ENCODE data around the gene PBLD. TPM values are rescaled to one million over a fixed set of nuclear protein-coding genes. Genes with fewer than 3 reads are reported as not detected.

PBLD gene
- total and polyA plus RNA-seq, 9 of the 15 experiments (the other 6 are each of a cell fraction or from before 2014, with no cell fraction given) = 1.2 to 4.3 (median 2.5) TPM

GRCh38 chr10:68331455-68332258, 1.1 kb downstream of the PBLD start, which contains the start of gene HNRNPH3 (continued):
- no peak for TF ChIP-seq PCBP2 (IDR thresholded peaks at IDR 0.05; ENCODE audit: low read depth, low read length, poor library complexity, severe bottlenecking)
- TF ChIP-seq RBM14 (IDR thresholded peaks at IDR 0.05; ENCODE audit: borderline replicate concordance, insufficient read depth, low read depth, low read length) = no peak
- no peak for TF ChIP-seq ETV5 (CRISPR knock-in tag; IDR thresholded peaks at IDR 0.05; ENCODE audit: low read depth)
- 0 out of 2 replicates have a peak, but pooled peaks have one; percentile 5 for TF ChIP-seq MIER1 (IDR thresholded peaks at IDR 0.05; ENCODE audit: low read depth)
- TF ChIP-seq ZNF436 (CRISPR knock-in tag; IDR thresholded peaks at IDR 0.05) = peak; percentile 35; the same call in 1 of the 2 replicates
- TF ChIP-seq SLC30A9 (CRISPR knock-in tag; IDR thresholded peaks at IDR 0.05) = no peak
- TF ChIP-seq ZNF324 (CRISPR knock-in tag; IDR thresholded peaks at IDR 0.05) = peak; percentile 51; the same call in 1 of the 2 replicates
- TF ChIP-seq ZNF717 (CRISPR knock-in tag; IDR thresholded peaks at IDR 0.05) = no peak
- peak; percentile 93 for TF ChIP-seq FIP1L1 (IDR thresholded peaks at IDR 0.05; ENCODE audit: low read depth, low read length, poor library complexity, severe bottlenecking)
- peak; percentile 40 to 84 for TF ChIP-seq TEAD1 (CRISPR knock-in tag; IDR thresholded peaks at IDR 0.05)
- TF ChIP-seq MEF2D (tag; conservative IDR thresholded peaks at IDR 0.05; ENCODE audit: low read depth) = 0 out of 2 replicates have a peak, but pooled peaks have one; percentile 43
- no peak for TF ChIP-seq SNRNP70 (optimal IDR thresholded peaks at IDR 0.05; ENCODE audit: low read depth, low read length)
- TF ChIP-seq ZNF740 (CRISPR knock-in tag; IDR thresholded peaks at IDR 0.05) = peak; percentile 98
- TF ChIP-seq ZNF740 (tag; IDR thresholded peaks at IDR 0.05) = peak in 1 of 2 experiments; percentile 91; a peak in 2 of 4 replicates
- no peak for TF ChIP-seq SNIP1 (IDR thresholded peaks at IDR 0.05; ENCODE audit: low read depth)
- no peak for TF ChIP-seq SIN3B (IDR thresholded peaks at IDR 0.05; ENCODE audit: low read depth)
- no peak for TF ChIP-seq ZNF707 (CRISPR knock-in tag; conservative IDR thresholded peaks at IDR 0.05)
- peak; percentile 77; the same call in 1 of the 2 replicates for TF ChIP-seq GATAD2A (IDR thresholded peaks at IDR 0.05)
- peak; percentile 88 to 90 for TF ChIP-seq MLLT1 (IDR thresholded peaks at IDR 0.05)
- TF ChIP-seq ZBTB33 (CRISPR knock-in tag; IDR thresholded peaks at IDR 0.05) = peak; percentile 80
- TF ChIP-seq ZBED1 (IDR thresholded peaks at IDR 0.05) = peak; percentile 95
- peak in 1 of 2 experiments; percentile 95; a peak in 2 of 4 replicates for TF ChIP-seq ZNF639 (CRISPR knock-in tag; conservative IDR thresholded peaks at IDR 0.05 in 1 of 2, IDR thresholded peaks at IDR 0.05 in 1 of 2)
